C4-2B (cell line): ENCODE data around the gene KCTD18.

Experiments
- CTCF ChIP-seq: fragments of 450-650 bp; conservative IDR thresholded peaks from 2 replicates; pipeline ENCODE4 v1.5.1; 2017; ENCODE audit warnings: mild to moderate bottlenecking
- ZFX ChIP-seq: fragments of 450-650 bp; IDR thresholded peaks from 2 replicates; pipeline ENCODE4 v1.6.1; 2017

DNA sequence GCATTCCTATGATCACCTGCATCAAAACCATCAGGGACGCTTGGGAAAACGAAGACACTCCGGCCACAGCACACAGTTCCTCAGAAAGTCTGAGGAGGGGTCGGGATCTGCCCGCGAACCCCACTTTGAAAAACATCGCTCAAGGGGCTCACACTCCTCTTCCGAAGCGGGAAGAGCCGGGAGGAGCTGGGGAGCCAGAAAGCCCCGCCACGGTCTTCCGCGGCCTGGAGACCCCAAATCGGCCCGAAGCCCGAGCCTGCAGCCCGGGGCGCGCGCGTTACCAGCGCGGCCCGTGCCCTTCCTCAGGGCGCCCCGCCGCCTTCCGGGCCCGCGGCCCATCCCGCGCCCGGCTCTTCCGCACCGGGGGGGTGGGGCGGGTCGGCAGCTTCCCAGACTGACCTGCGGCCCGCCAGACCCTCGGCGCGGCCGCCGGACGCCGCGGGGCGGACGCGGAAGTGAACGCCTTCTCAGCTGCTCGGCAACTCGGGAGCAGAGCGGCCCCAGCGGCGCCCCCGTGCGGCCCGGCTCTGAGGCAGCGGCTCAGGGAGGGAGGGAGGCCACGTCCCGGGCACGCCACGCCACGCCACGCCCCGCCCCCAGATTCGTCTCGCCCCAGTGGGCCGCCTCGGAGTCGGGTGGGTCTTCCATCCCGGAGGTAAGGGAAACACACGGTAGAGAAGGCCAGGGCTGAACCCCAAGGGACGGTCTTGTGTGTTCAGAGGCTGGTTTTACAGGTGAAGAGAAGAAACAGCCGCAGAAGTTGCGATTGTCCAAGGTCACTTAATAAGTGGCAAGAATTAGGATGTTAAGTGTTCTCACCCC, at the start of gene KCTD18:
- TF ChIP-seq CTCF (peak; percentile 95), ZFX (peak; percentile 82)
